Chondrocyte (in vitro differentiated cells): ENCODE measurements around the gene RDH16. TPM values are rescaled to one million over a fixed set of nuclear protein-coding genes. Genes with fewer than 3 reads are reported as not detected.

ENCODE experiments used
- DNase-seq: peaks from one replicate; pipeline ENCODE4 v3.0.0; 2021; ENCODE audit warnings: mixed read lengths, low spot score
- H3K27ac Mint-ChIP-seq: one replicate; pipeline ENCODE4 v1.8.0; 2021; ENCODE audit warnings: mild to moderate bottlenecking, moderate library complexity, mixed read lengths; ENCODE audit not compliant: unreplicated experiment
- H3K27me3 Mint-ChIP-seq: 2 replicates; pipeline ENCODE4 v1.8.0; 2021; ENCODE audit warnings: low read depth, mixed read lengths
- H3K36me3 Mint-ChIP-seq: 2 replicates; pipeline ENCODE4 v1.8.0; 2021; ENCODE audit warnings: low read depth, mixed read lengths
- H3K4me1 Mint-ChIP-seq: 2 replicates; pipeline ENCODE4 v1.8.0; 2021; ENCODE audit warnings: low read depth, mild to moderate bottlenecking, mixed read lengths
- H3K4me3 Mint-ChIP-seq: one replicate; pipeline ENCODE4 v1.8.0; 2021; ENCODE audit warnings: mild to moderate bottlenecking, moderate library complexity, mixed read lengths; ENCODE audit not compliant: unreplicated experiment
- H3K9me3 Mint-ChIP-seq: 2 replicates; pipeline ENCODE4 v1.8.0; 2021; ENCODE audit warnings: low read depth, mixed read lengths
- total RNA-seq: library from RNA; stranded (reverse); gene quantifications from 3 replicates; pipeline ENCODE4 v1.2.1, GENCODE V29; 2021
- TF ChIP-seq, protein P1 (sequence below): fragments of 200-600 bp; sonication (generic); IDR thresholded peaks from 2 replicates; pipeline ENCODE4 v1.5.0; 2021; ENCODE audit warnings: antibody characterized with exemption, mild to moderate bottlenecking, moderate library complexity

RDH16 gene
- total RNA-seq, 1 donor from 2014 or later: not detected

DNA sequence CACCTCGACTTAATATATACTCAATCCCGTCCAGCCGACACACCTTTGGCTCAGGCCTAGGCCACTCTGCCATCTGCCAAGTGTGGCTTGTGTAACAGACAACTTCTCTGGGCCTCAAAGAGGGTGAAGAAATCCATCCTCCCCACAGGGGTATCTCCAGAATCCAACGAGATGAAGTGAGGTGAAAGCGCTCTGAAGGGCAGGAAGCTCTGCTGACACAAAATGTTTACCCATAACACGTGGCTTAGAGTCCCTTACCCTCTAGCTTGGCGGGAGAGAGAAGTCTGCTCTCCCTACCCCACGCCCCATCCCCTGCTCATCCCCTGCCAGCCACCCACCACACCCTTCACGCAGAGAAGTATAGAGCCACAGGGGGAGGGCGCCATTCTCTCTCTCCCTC, 35.9 kb upstream of the RDH16 start:
- no peak for DNase-seq
- Mint-ChIP-seq H3K4me1 (peaks cover 2% of the 10 kb centered on the region), H3K9me3 (no peaks in the 10 kb centered on the region), H3K27ac (no peak overlapping the region), H3K27me3 (peaks cover 2% of the 10 kb centered on the region), H3K36me3 (peaks cover 5% of the 10 kb centered on the region), H3K4me3 (no peak overlapping the region)
- TF ChIP-seq, protein P1, sequence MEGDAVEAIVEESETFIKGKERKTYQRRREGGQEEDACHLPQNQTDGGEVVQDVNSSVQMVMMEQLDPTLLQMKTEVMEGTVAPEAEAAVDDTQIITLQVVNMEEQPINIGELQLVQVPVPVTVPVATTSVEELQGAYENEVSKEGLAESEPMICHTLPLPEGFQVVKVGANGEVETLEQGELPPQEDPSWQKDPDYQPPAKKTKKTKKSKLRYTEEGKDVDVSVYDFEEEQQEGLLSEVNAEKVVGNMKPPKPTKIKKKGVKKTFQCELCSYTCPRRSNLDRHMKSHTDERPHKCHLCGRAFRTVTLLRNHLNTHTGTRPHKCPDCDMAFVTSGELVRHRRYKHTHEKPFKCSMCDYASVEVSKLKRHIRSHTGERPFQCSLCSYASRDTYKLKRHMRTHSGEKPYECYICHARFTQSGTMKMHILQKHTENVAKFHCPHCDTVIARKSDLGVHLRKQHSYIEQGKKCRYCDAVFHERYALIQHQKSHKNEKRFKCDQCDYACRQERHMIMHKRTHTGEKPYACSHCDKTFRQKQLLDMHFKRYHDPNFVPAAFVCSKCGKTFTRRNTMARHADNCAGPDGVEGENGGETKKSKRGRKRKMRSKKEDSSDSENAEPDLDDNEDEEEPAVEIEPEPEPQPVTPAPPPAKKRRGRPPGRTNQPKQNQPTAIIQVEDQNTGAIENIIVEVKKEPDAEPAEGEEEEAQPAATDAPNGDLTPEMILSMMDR: no peak

DNA sequence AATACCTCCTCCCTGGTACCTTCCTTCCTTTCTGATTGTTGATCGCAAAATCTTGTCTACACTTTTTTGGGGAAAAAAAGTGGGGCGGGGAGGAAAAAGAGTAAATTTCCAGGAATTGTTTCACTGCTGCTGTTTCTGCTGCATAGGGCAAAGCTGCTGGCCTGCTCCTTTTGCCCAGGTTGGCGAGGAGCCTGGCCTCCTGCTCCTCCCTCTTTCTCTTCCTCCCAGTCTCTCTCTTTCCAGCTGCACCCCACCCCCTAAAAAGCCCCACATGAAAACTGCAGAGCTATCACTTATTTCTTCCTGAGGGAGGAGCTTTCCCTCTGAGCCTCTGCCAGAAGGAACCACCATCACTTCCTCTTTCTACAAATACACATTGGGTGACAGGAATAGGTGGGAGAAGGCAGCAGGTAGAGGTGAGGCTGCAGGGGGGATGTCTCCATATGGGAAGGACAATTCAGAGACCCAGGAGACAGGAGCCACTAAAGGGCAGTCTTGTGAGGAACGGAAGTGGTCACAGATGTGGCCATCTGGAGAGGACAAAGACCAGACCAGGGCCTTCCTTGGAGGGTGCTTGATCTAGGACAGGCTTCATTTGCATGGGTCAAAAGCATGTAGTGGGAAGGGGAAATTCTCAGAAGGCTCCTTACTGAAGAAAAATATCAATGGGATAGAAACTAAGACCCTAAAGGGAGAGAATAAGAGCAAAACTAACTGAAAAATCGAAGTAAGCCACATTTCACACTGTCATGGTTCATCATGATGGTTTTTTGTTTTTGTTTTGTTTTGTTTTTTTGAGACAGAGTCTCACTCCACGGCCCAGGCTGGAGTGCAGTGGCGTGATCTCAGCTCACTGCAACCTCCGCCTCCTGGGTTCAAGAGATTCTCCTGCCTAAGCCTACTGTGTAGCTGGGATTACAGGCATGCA, 34.2 kb upstream of the RDH16 start:
- Mint-ChIP-seq H3K4me1 (peaks cover 7% of the 10 kb centered on the region), H3K27me3 (peaks cover 4% of the 10 kb centered on the region), H3K36me3 (peaks cover 3% of the 10 kb centered on the region), H3K9me3 (no peaks in the 10 kb centered on the region), H3K4me3 (no peak overlapping the region), H3K27ac (no peak overlapping the region)
- TF ChIP-seq, protein P1: no peak
- DNase-seq: no peak

DNA sequence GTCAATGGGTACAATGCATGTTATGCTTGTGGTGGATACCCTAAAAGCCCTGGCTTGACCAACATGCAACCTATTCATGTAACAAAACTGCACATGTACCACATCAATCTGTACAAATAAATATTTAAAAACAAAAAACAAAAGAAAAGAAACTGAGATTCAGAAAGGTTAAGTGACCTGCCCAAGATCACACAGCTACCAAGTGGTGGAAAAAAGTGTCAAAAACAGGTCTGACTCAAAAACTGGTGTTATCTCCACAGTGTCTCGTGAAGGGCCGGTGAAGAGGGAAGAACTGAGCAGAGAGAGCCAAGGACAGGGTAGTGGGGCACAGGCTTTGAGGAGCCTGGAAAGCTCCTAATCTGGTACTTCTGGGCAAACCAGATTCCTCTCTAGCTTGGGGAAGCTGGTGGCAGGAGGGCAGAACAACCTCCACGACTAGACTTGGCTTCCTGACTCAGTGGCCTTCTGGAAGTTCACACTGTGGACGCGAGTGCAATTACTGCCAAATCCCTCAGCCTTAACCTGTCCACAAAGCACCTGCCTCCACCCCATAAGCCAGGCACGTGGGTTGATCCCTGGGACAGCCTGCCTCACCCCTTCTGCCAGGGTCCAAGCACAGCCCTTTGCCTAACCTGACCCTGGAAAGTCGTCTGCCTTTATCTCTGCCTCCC, 33.4 kb upstream of the RDH16 start:
- Mint-ChIP-seq H3K27me3 (peaks cover 4% of the 10 kb centered on the region), H3K4me3 (no peak overlapping the region), H3K9me3 (no peaks in the 10 kb centered on the region), H3K36me3 (peaks cover under 1% of the 10 kb centered on the region), H3K27ac (no peak overlapping the region), H3K4me1 (peaks cover 7% of the 10 kb centered on the region)
- TF ChIP-seq, protein P1: no peak
- DNase-seq: no peak

DNA sequence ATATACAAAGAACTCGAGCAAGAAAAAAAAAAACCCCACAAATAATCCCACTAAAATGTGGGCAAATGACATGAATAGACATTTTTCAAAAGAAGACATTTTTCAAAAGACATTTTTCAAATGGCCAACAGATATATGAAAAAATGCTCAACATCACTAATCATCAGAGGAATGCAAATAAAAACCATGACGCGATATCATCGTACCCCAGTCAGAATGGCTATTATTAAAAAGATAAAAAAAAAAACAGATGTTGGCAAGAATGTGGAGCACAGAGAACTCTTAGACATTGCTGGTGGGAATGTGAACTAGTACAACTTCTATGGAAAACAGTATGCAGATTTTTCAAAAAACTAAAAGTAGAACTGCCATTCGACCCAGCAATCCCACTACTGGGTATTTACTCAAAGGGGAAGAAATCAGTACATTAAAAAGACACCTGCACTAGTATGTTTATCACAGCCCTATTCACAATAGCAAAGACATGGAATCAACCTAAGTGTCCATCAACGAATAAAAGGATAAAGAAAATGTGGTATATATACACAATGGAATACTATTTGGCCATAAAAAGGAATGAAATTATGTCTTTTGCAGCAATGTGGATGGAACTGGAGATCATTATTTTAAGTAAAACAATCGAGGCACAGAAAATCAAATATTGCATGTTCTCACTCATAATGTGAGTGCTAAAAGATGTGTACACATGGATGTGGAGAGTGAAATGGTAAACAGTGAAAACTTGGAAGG, 32.6 kb upstream of the RDH16 start:
- no peak for DNase-seq
- TF ChIP-seq, protein P1: no peak
- Mint-ChIP-seq H3K27ac (no peak overlapping the region), H3K36me3 (no peaks in the 10 kb centered on the region), H3K27me3 (peaks cover 4% of the 10 kb centered on the region), H3K4me3 (no peak overlapping the region), H3K9me3 (no peaks in the 10 kb centered on the region), H3K4me1 (peaks cover 7% of the 10 kb centered on the region)

DNA sequence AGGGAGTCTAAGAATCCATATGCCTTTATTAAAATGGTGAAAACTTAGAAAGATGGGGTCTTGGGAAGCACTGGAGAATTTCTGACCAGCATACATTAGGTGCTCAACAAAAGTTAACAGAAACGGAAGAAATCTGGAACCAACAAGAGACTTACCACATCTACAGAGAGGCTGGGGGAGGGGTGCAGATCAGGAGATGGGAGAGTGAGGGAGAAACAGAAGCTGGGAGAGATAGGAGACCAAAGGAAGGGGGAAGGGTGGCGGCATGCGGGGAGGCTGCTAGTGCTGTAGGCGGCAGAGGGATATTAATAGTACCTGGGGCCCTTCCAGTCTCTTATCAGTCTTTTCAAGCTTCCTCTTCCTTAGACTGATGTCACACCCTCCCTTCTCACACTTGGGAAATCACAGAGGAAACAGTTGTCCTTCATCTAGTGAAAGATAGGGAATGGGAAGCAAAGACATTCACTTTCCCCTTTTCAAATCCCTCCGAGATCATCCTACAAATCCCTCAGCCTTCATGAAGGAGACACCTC, 30.9 kb upstream of the RDH16 start:
- Mint-ChIP-seq H3K4me1 (peaks cover 7% of the 10 kb centered on the region), H3K9me3 (no peaks in the 10 kb centered on the region), H3K27ac (no peak overlapping the region), H3K27me3 (peaks cover 4% of the 10 kb centered on the region), H3K36me3 (no peaks in the 10 kb centered on the region), H3K4me3 (no peak overlapping the region)
- TF ChIP-seq, protein P1: no peak
- DNase-seq: no peak
